ENCODE results near the gene REX1BD. TPM values are rescaled to one million over a fixed set of nuclear protein-coding genes. Genes with fewer than 3 reads are reported as not detected.

The REX1BD gene
- total RNA-seq, 1 donor from 2014 or later, result 167 TPM

GRCh38 chr19:18577365-18577914 is 11.2 kb upstream of the REX1BD start:
- TF ChIP-seq CTCF (conservative IDR thresholded peaks at IDR 0.05; ENCODE audit: low read depth, low read length), result no peak
- no peak for DNase-seq (ENCODE audit: low read depth)
- no peak overlapping the region for H3K4me3 ChIP-seq (ENCODE audit: low read depth, low read length)

GRCh38 chr19:18580311-18580710 is 8.3 kb upstream of the REX1BD start:
- no peak for DNase-seq (ENCODE audit: low read depth)
- TF ChIP-seq CTCF (conservative IDR thresholded peaks at IDR 0.05; ENCODE audit: low read depth, low read length), result no peak
- no peak overlapping the region for H3K4me3 ChIP-seq (ENCODE audit: low read depth, low read length)

GRCh38 chr19:18586306-18586705 is 2.3 kb upstream of the REX1BD start:
- no peak overlapping the region for H3K4me3 ChIP-seq (ENCODE audit: low read depth, low read length)
- no peak for DNase-seq (ENCODE audit: low read depth)
- peak; percentile 31 for TF ChIP-seq CTCF (conservative IDR thresholded peaks at IDR 0.05; ENCODE audit: low read depth, low read length)

GRCh38 chr19:18587561-18587960 is 1.0 kb upstream of the REX1BD start:
- TF ChIP-seq CTCF (conservative IDR thresholded peaks at IDR 0.05; ENCODE audit: low read depth, low read length), result no peak
- no peak overlapping the region for H3K4me3 ChIP-seq (ENCODE audit: low read depth, low read length)
- DNase-seq (ENCODE audit: low read depth), result no peak

- DNase-seq (ENCODE audit: low read depth), result no peak
- TF ChIP-seq CTCF (conservative IDR thresholded peaks at IDR 0.05; ENCODE audit: low read depth, low read length), result no peak
- peak overlapping the region; percentile 91 for H3K4me3 ChIP-seq (ENCODE audit: low read depth, low read length)
These were observed 512 bp upstream of the REX1BD start for GRCh38 chr19:18587962-18588610.

GRCh38 chr19:18589380-18590272 is 1.0 kb downstream of the REX1BD start:
- peak overlapping the region; percentile 91 for H3K4me3 ChIP-seq (ENCODE audit: low read depth, low read length)
- no peak for DNase-seq (ENCODE audit: low read depth)
- TF ChIP-seq CTCF (conservative IDR thresholded peaks at IDR 0.05; ENCODE audit: low read depth, low read length), result no peak

Measured in epithelial cell of proximal tubule (primary cell).